ENCODE results near the gene NMS. TPM values are rescaled to one million over a fixed set of nuclear protein-coding genes. Genes with fewer than 3 reads are reported as not detected.

The NMS gene
- total and polyA plus RNA-seq, 2 donors from 2014 or later: not detected

GRCh38 chr2:100424277-100424875 is 45.9 kb upstream of the NMS start:
- Histone ChIP-seq H3K4me3 (ENCODE audit: low read length in 3 of 3) (no peak overlapping the region), H3K9ac (ENCODE audit: low read length in 3 of 3) (no peak overlapping the region), H3K9me3 (ENCODE audit: control insufficient read depth in 2 of 3, insufficient read depth in 1 of 3, low read length in 3 of 3) (no peaks in the 10 kb centered on the region), H3K4me1 (ENCODE audit: control insufficient read depth in 2 of 3, insufficient read depth in 2 of 3, low read depth in 1 of 3, low read length in 3 of 3) (no peaks in the 10 kb centered on the region), H3K36me3 (ENCODE audit: control insufficient read depth in 2 of 3, insufficient read depth in 3 of 3, low read length in 3 of 3) (no peaks in the 10 kb centered on the region), H3K27me3 (ENCODE audit: control insufficient read depth, insufficient read depth, low read length) (no peaks in the 10 kb centered on the region), H3K27ac (ENCODE audit: low read depth in 2 of 2, low read length in 2 of 2) (no peak overlapping the region)
- no peak for TF ChIP-seq CTCF (IDR thresholded peaks at IDR 0.05; ENCODE audit: borderline replicate concordance, extremely low read depth, insufficient read depth)
- intact Hi-C loops (cut with DNase I): no loop called here
- no peak for FAIRE-seq
- DNase-seq: no peak

DNA sequence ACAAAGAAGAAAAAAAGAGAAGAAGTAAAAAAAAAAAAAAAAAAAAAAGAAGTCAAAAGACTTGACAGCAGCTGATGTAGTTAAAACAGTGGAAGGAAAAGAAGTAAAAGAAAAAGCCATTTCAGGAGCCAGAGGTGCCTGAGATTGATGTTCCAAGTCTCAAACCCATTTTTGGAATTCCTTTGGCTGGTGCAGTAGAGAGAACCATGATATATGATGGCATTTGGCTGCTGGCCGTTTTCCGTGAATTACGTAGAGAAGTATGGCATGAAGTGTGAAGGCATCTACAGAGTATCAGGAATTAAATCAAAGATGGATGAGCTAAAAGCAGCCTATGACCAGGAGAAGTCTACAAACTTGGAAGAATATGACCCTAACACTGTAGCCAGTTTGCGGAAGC is 45.2 kb upstream of the NMS start:
- no peak overlapping the region for H3K27ac ChIP-seq (ENCODE audit: low read depth in 2 of 2, low read length in 2 of 2)
- FAIRE-seq (no peak), DNase-seq (no peak)
- no peaks in the 10 kb centered on the region for H3K4me1 ChIP-seq (ENCODE audit: control insufficient read depth in 2 of 3, insufficient read depth in 2 of 3, low read depth in 1 of 3, low read length in 3 of 3)
- H3K36me3 ChIP-seq (ENCODE audit: control insufficient read depth in 2 of 3, insufficient read depth in 3 of 3, low read length in 3 of 3): no peaks in the 10 kb centered on the region
- H3K9me3 ChIP-seq (ENCODE audit: control insufficient read depth in 2 of 3, insufficient read depth in 1 of 3, low read length in 3 of 3): no peaks in the 10 kb centered on the region
- no peak for TF ChIP-seq CTCF (IDR thresholded peaks at IDR 0.05; ENCODE audit: borderline replicate concordance, extremely low read depth, insufficient read depth)
- no peaks in the 10 kb centered on the region for H3K27me3 ChIP-seq (ENCODE audit: control insufficient read depth, insufficient read depth, low read length)
- no peak overlapping the region for H3K4me3 ChIP-seq (ENCODE audit: low read length in 3 of 3)
- H3K9ac ChIP-seq (ENCODE audit: low read length in 3 of 3): no peak overlapping the region
- intact Hi-C loops (cut with DNase I): no loop called here

DNA sequence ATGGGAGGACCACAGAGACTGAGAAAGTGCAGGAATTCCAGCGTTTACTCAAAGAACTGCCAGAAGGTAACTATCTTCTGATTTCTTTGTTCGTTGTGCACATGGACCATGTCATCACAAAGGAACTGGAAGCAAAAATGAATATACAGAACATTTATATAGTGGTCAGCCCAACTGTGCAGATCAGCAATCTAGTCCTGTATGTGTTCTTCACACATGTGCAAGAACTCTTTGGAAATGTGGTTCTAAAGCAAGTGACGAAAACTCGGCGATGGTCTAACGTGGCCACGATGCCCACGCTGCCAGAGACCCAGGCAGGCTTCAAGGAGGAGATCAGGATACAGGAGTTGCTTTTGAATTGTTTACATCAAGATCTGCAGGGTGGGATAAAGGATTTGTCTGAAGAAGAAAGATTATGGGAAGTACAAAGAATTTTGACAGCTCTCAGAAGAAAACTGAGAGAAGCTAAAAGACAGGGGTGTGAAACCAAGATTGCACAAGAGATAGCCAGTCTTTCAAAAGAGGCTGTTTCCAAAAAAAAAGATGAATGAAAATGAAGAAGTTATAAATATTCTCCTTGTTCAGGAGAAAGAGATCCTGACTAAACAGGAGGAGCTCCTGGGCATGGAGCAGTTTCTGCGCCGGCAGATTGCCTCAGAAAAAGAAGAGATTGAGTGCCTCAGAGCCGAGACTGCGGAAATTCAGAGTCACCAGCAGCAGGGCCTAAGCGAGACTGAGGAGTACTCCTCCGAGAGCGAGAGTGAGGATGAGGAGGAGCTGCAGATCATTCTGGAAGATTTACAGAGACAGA is 44.5 kb upstream of the NMS start:
- Histone ChIP-seq H3K9me3 (ENCODE audit: control insufficient read depth in 2 of 3, insufficient read depth in 1 of 3, low read length in 3 of 3) (peaks cover 0 to 4% (median 0%) of the 10 kb centered on the region in 3 donors), H3K4me1 (ENCODE audit: control insufficient read depth in 2 of 3, insufficient read depth in 2 of 3, low read depth in 1 of 3, low read length in 3 of 3) (no peaks in the 10 kb centered on the region), H3K36me3 (ENCODE audit: control insufficient read depth in 2 of 3, insufficient read depth in 3 of 3, low read length in 3 of 3) (no peaks in the 10 kb centered on the region), H3K27ac (ENCODE audit: low read depth in 2 of 2, low read length in 2 of 2) (no peak overlapping the region), H3K9ac (ENCODE audit: low read length in 3 of 3) (no peak overlapping the region), H3K27me3 (ENCODE audit: control insufficient read depth, insufficient read depth, low read length) (no peaks in the 10 kb centered on the region), H3K4me3 (ENCODE audit: low read length in 3 of 3) (no peak overlapping the region)
- DNase-seq (no peak), FAIRE-seq (no peak)
- no peak for TF ChIP-seq CTCF (IDR thresholded peaks at IDR 0.05; ENCODE audit: borderline replicate concordance, extremely low read depth, insufficient read depth)
- intact Hi-C loops (cut with DNase I): no loop called here

Data from kidney (tissue), 14 donors.